OCI-LY3 (cell line): ENCODE measurements around the gene TJP1.

Source experiments
- H2AFZ ChIP-seq: fragments of 200-600, 300-600 bp; shearing (Covaris generic); 2 replicates; pipeline ENCODE4 v1.6.0; 2014; ENCODE audit warnings: antibody characterized with exemption, low read depth, low read length
- H3K27ac ChIP-seq: fragments of 200-600, 300-600 bp; sonication (generic); 2 replicates; pipeline ENCODE4 v1.5.1; 2014; ENCODE audit warnings: mild to moderate bottlenecking, low read length, moderate library complexity, mixed read lengths
- H3K27me3 ChIP-seq: fragments of 200-600, 300-600 bp; sonication (generic); 2 replicates; pipeline ENCODE4 v1.6.1; 2014; ENCODE audit warnings: low read depth, low read length, mixed read lengths
- H3K36me3 ChIP-seq: fragments of 200-600, 300-600 bp; sonication (generic); replicated peaks from 2 replicates; pipeline ENCODE3; 2014; ENCODE audit warnings: low read depth, low read length, mixed read lengths
- H3K4me1 ChIP-seq: fragments of 300-600, 200-600 bp; sonication (generic); 2 replicates; pipeline ENCODE4 v1.6.1; 2014; ENCODE audit warnings: low read length, mixed read lengths
- H3K4me2 ChIP-seq: fragments of 200-600, 300-600 bp; sonication (generic); 2 replicates; pipeline ENCODE4 v1.6.1; 2014; ENCODE audit warnings: low read length, mixed read lengths
- H3K4me3 ChIP-seq: fragments of 300-600, 200-600 bp; sonication (generic); 2 replicates; pipeline ENCODE4 v1.5.1; 2014; ENCODE audit warnings: antibody characterized with exemption, mild to moderate bottlenecking, low read length, moderate library complexity
- H3K79me2 ChIP-seq: fragments of 300-600, 200-600 bp; shearing (Covaris generic); 2 replicates; pipeline ENCODE4 v1.6.1; 2014; ENCODE audit warnings: mild to moderate bottlenecking, low read length, mixed read lengths
- H3K9ac ChIP-seq: fragments of 300-600, 200-600 bp; shearing (Covaris generic); 2 replicates; pipeline ENCODE4 v1.6.0; 2014; ENCODE audit warnings: mild to moderate bottlenecking, low read length, moderate library complexity
- H3K9me3 ChIP-seq: fragments of 200-600, 300-600 bp; shearing (Covaris generic); 2 replicates; pipeline ENCODE4 v1.6.1; 2014; ENCODE audit warnings: low read length, mixed read lengths; ENCODE audit not compliant: insufficient read depth
- H4K20me1 ChIP-seq: fragments of 200-600, 300-600 bp; sonication (generic); 2 replicates; pipeline ENCODE4 v1.6.1; 2016; ENCODE audit warnings: low read length, mixed read lengths; ENCODE audit not compliant: insufficient read depth
- EZH2phosphoT487 ChIP-seq: fragments of 200-600 bp; shearing (Covaris generic); IDR thresholded peaks from 2 replicates; pipeline ENCODE4 v1.6.1; 2018; ENCODE audit warnings: antibody characterized with exemption, mixed run types, low read depth
- TF ChIP-seq, protein P1 (sequence below): fragments of 200-600, 300-600 bp; sonication (generic); IDR thresholded peaks from 2 replicates; pipeline ENCODE4 v1.5.1; 2014; ENCODE audit warnings: antibody characterized with exemption, low read length, low read depth

The TJP1 gene

DNA sequence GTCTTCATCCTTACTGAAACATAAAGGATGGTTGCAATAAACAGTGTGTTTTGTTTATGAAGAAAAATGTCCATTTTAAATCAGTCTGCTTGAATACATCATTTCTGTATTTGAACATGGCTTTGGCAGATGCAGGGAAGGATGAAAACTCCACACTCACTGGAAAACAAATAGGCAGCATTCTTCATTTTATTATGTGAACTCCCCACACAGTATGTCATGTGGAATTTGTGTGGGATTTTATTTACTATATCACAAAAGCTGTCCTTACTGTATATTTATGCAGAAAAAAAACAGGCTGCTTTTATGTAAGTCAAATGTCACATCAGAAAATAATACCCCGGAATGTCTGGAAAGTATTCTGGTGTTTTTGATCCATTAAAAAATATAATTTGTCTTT lies 44.1 kb upstream of the TJP1 start:
- Histone ChIP-seq H3K4me2 (no peak overlapping the region), H3K9ac (no peak overlapping the region), H3K36me3 (no peaks in the 10 kb centered on the region), H3K4me1 (no peaks in the 10 kb centered on the region), H3K4me3 (no peak overlapping the region), H3K27ac (no peak overlapping the region), H3K9me3 (no peaks in the 10 kb centered on the region), H3K79me2 (no peaks in the 10 kb centered on the region), H3K27me3 (peaks cover 12% of the 10 kb centered on the region), H2AFZ (no peak overlapping the region), H4K20me1 (no peaks in the 10 kb centered on the region)
- TF ChIP-seq, protein P1, sequence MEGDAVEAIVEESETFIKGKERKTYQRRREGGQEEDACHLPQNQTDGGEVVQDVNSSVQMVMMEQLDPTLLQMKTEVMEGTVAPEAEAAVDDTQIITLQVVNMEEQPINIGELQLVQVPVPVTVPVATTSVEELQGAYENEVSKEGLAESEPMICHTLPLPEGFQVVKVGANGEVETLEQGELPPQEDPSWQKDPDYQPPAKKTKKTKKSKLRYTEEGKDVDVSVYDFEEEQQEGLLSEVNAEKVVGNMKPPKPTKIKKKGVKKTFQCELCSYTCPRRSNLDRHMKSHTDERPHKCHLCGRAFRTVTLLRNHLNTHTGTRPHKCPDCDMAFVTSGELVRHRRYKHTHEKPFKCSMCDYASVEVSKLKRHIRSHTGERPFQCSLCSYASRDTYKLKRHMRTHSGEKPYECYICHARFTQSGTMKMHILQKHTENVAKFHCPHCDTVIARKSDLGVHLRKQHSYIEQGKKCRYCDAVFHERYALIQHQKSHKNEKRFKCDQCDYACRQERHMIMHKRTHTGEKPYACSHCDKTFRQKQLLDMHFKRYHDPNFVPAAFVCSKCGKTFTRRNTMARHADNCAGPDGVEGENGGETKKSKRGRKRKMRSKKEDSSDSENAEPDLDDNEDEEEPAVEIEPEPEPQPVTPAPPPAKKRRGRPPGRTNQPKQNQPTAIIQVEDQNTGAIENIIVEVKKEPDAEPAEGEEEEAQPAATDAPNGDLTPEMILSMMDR, result no peak
- TF ChIP-seq EZH2phosphoT487, result no peak

DNA sequence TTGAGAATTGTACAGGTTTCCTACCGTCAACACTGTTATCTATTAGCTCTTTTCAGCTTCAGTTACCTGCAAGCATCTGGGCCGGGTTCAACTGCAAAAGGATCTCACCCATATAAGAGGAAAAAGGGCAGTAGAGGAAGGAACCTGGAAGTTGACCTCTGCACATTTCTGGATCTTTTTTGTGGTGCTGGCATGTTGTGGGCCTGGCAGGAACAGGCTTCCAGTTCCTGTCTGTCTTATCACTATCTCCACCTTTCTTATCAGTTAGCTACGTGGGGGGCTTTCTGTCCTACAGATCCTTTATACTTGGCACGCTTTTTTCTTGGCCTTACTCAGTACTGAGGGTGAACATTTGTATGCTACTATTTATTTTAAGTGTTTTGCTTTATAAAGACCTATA lies 42.2 kb upstream of the TJP1 start:
- Histone ChIP-seq H3K4me2 (no peak overlapping the region), H3K9ac (no peak overlapping the region), H3K27ac (no peak overlapping the region), H2AFZ (no peak overlapping the region), H4K20me1 (no peaks in the 10 kb centered on the region), H3K4me3 (no peak overlapping the region), H3K4me1 (no peaks in the 10 kb centered on the region), H3K9me3 (no peaks in the 10 kb centered on the region), H3K36me3 (no peaks in the 10 kb centered on the region), H3K79me2 (no peaks in the 10 kb centered on the region), H3K27me3 (peaks cover 16% of the 10 kb centered on the region)
- TF ChIP-seq EZH2phosphoT487, result no peak
- TF ChIP-seq, protein P1, result no peak

DNA sequence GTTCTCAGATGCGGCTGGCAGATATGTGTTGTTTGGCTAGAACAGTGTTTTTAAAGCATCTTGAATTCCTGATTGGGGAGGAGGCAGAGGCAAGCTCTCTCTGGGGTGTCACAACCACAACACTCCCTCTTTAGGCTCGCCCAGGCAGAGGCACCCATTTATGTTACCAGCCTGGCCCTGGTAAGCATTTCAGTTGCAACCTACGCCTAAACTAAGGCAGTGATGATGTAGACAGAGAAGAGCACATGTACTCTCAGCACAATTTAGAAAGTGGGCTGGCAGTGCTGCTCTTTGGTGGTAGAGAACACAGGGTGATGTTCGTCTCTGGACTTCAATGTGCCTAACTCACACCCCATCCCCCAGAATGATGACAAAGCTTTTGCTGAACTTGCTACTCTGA lies 41.2 kb upstream of the TJP1 start:
- no peak overlapping the region for H3K9ac ChIP-seq
- no peak overlapping the region for H3K4me3 ChIP-seq
- no peaks in the 10 kb centered on the region for H3K36me3 ChIP-seq
- H3K9me3 ChIP-seq, result no peaks in the 10 kb centered on the region
- TF ChIP-seq, protein P1, result no peak
- H3K4me2 ChIP-seq, result no peak overlapping the region
- H3K79me2 ChIP-seq, result no peaks in the 10 kb centered on the region
- peaks cover 14% of the 10 kb centered on the region for H3K27me3 ChIP-seq
- H2AFZ ChIP-seq, result no peak overlapping the region
- no peak overlapping the region for H3K27ac ChIP-seq
- no peaks in the 10 kb centered on the region for H3K4me1 ChIP-seq
- no peaks in the 10 kb centered on the region for H4K20me1 ChIP-seq

DNA sequence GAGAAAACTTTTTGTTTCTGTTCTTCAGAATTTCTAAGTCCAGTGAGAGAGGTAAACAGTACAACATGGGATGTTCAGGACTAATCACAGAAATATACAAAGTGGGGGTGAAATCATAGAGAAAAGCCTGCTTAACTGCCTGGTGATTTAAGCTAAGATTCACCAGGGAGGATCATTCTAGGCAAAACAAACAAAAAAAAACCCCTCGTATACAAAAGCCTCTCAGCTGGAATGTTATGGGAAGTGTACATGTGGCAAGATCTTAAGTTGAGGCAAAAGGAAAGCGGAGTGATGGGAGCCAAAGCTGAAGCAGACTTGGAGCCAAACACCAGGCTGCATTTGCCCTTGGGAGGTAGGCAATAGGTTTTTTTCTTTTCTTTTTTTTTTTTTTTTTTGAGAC lies 40.0 kb upstream of the TJP1 start:
- Histone ChIP-seq H3K27me3 (peaks cover 14% of the 10 kb centered on the region), H3K4me3 (no peak overlapping the region), H3K4me1 (no peaks in the 10 kb centered on the region), H3K9me3 (no peaks in the 10 kb centered on the region), H3K36me3 (no peaks in the 10 kb centered on the region), H4K20me1 (no peaks in the 10 kb centered on the region), H3K79me2 (no peaks in the 10 kb centered on the region), H2AFZ (no peak overlapping the region), H3K27ac (no peak overlapping the region), H3K4me2 (no peak overlapping the region), H3K9ac (no peak overlapping the region)
- TF ChIP-seq EZH2phosphoT487, result no peak
- TF ChIP-seq, protein P1, result no peak
